SK-N-SH (cell line): ENCODE measurements around the gene FOXE3. TPM values are rescaled to one million over a fixed set of nuclear protein-coding genes. Genes with fewer than 3 reads are reported as not detected.

ENCODE experiments used
- CTCF ChIA-PET: fragments of 300-600, 350-600 bp; formaldehyde crosslinking; extraction: SDS; loops from one replicate; lab custom pipeline; 2021; lab: Yijun Ruan, JAX
- POLR2A ChIA-PET: fragments of 350-600 bp; sonication (Branson Sonifier 250); formaldehyde crosslinking; extraction: SDS; loops from one replicate; lab custom pipeline; 2020; ENCODE audit warnings: antibody characterized with exemption, inconsistent platforms; lab: Yijun Ruan, JAX
- DNase-seq: peaks from one replicate; pipeline ENCODE4 v3.0.0; 2012
- H2AFZ ChIP-seq: fragments of 200-600 bp; sonication (generic); 2 replicates; pipeline ENCODE4 v1.8.1; 2016; ENCODE audit warnings: antibody characterized with exemption, mild to moderate bottlenecking, low read depth
- H3F3A ChIP-seq: fragments of 200-600 bp; sonication (generic); replicated peaks from 2 replicates; pipeline ENCODE3; 2016; ENCODE audit warnings: antibody characterized with exemption, mild to moderate bottlenecking; ENCODE audit not compliant: insufficient read depth
- H3K27ac ChIP-seq, 2 experiments: fragments of 200-500 bp in 1 of 2; fragments of 200-600 bp in 1 of 2; sonication (Bioruptor generic) in 1 of 2; sonication (generic), shearing (Covaris generic) in 1 of 2; 2 replicates each; pipeline versions ENCODE4 v1.5.1 to v1.6.1; 2014 to 2016; ENCODE audit warnings: low read depth in 2 of 2, inconsistent platforms in 1 of 2, low read length in 1 of 2, mild to moderate bottlenecking in 1 of 2, mixed read lengths in 1 of 2
- H3K27me3 ChIP-seq: fragments of 200-600 bp; sonication (generic), shearing (Covaris generic); 2 replicates; pipeline ENCODE4 v1.6.1; 2016; ENCODE audit warnings: mixed run types; ENCODE audit not compliant: insufficient read depth
- H3K36me3 ChIP-seq, 2 experiments: fragments of 200-500 bp in 1 of 2; fragments of 200-600 bp in 1 of 2; sonication (Bioruptor generic) in 1 of 2; sonication (generic) in 1 of 2; replicated peaks in 1 of 2; 2 replicates each; pipeline versions ENCODE3 to v1.5.1; 2014 to 2016; ENCODE audit warnings: low read length in 1 of 2, mild to moderate bottlenecking in 1 of 2; ENCODE audit not compliant: insufficient read depth in 2 of 2, control insufficient read depth in 1 of 2
- H3K4me1 ChIP-seq, 2 experiments: fragments of 200-500 bp in 1 of 2; fragments of 200-600 bp in 1 of 2; sonication (Bioruptor generic) in 1 of 2; sonication (generic), shearing (Covaris generic) in 1 of 2; 2 replicates each; pipeline versions ENCODE4 v1.5.1 to v1.6.1; 2014 to 2016; ENCODE audit warnings: low read depth in 1 of 2, low read length in 1 of 2, mixed run types in 1 of 2; ENCODE audit not compliant: insufficient read depth in 2 of 2, control insufficient read depth in 1 of 2
- H3K4me2 ChIP-seq: fragments of 200-600 bp; sonication (generic), shearing (Covaris generic); 2 replicates; pipeline ENCODE4 v1.6.1; 2017; ENCODE audit warnings: mixed run types
- H3K4me3 ChIP-seq, 2 experiments: fragments of 200-500 bp in 1 of 2; fragments of 200-600 bp in 1 of 2; sonication (Bioruptor generic) in 1 of 2; sonication (generic), shearing (Covaris generic) in 1 of 2; 2 replicates each; pipeline versions ENCODE4 v1.5.1 to v1.8.1; 2014 to 2016; ENCODE audit warnings: low read depth in 2 of 2, inconsistent platforms in 1 of 2, low read length in 1 of 2, mild to moderate bottlenecking in 1 of 2, mixed read lengths in 1 of 2, moderate library complexity in 1 of 2
- H3K79me2 ChIP-seq: fragments of 200-600 bp; sonication (generic); 2 replicates; pipeline ENCODE4 v1.8.1; 2017; ENCODE audit warnings: mild to moderate bottlenecking; ENCODE audit not compliant: insufficient read depth
- H3K9ac ChIP-seq: fragments of 200-600 bp; sonication (generic); 2 replicates; pipeline ENCODE4 v1.6.1; 2017; ENCODE audit warnings: mixed run types
- H3K9me2 ChIP-seq: fragments of 200-600 bp; sonication (generic); 2 replicates; pipeline ENCODE4 v1.6.1; 2017; ENCODE audit warnings: mixed run types
- H3K9me3 ChIP-seq: fragments of 200-600 bp; sonication (generic); 2 replicates; pipeline ENCODE4 v1.6.1; 2017; ENCODE audit warnings: mixed run types, mild to moderate bottlenecking, moderate library complexity
- H4K20me1 ChIP-seq: fragments of 200-600 bp; sonication (generic); 2 replicates; pipeline ENCODE4 v1.6.1; 2017; ENCODE audit warnings: mild to moderate bottlenecking, mixed run types; ENCODE audit not compliant: insufficient read depth
- JUND ChIP-seq: IDR thresholded peaks from 2 replicates; pipeline ENCODE4 v1.4.0; 2012
- REST ChIP-seq: IDR thresholded peaks from 2 replicates; pipeline ENCODE4 v1.6.1; 2012; ENCODE audit warnings: mild to moderate bottlenecking, low read depth, low read length, moderate library complexity
- USF2 ChIP-seq: fragments of 150-350 bp; IDR thresholded peaks from 2 replicates; pipeline ENCODE4 v1.6.1; 2017; ENCODE audit warnings: antibody characterized with exemption, low read length, low read depth, borderline replicate concordance
- ZBTB33 ChIP-seq: IDR thresholded peaks from 2 replicates; pipeline ENCODE4 v1.4.0; 2012; ENCODE audit warnings: low read depth, borderline replicate concordance
- WGBS: methylation state at CpG from one replicate; pipeline ENCODE4 v1.1.6; 2017; ENCODE audit warnings: low lambda C conversion rate; 5-methylcytosine and 5-hydroxymethylcytosine counted together
- polyA plus RNA-seq, 3 experiments: library from polyadenylated mRNA; depleted of rRNA; stranded (reverse); fragments of >200 nt; gene quantifications; 2 replicates each; pipeline ENCODE4 v1.2.3, GENCODE V29; 2012

Gene FOXE3
- polyA plus RNA-seq, 1 of the 3 experiments (the other 2 are of a cell fraction) = not detected

GRCh38 chr1:47411436-47411835 lies 4.6 kb upstream of the FOXE3 start:
- DNase-seq = no peak
- H3K9me2 ChIP-seq = no peaks in the 10 kb centered on the region
- no peaks in the 10 kb centered on the region; a peak in 1 of 4 replicates for H3K4me1 ChIP-seq
- no peak overlapping the region for H3K9ac ChIP-seq
- no peaks in the 10 kb centered on the region for H3K36me3 ChIP-seq
- CTCF ChIA-PET = interaction anchor here (0.7 to 28.7 kb wide), 4 partner anchors 14 to 305 kb away, joined by 3 to 1422 read pairs (median 6); no protein-coding TSS in a partner anchor
- POLR2A ChIA-PET = no interaction called here
- 40% methylated on average over 2 of the region's 2 CpGs for WGBS
- no peaks in the 10 kb centered on the region for H3K9me3 ChIP-seq
- H3K27me3 ChIP-seq = peaks cover 15% of the 10 kb centered on the region
- no peaks in the 10 kb centered on the region for H3F3A ChIP-seq
- no peak for TF ChIP-seq JUND
- TF ChIP-seq ZBTB33 = no peak
- H3K4me3 ChIP-seq = no peak overlapping the region
- H3K4me2 ChIP-seq = no peak overlapping the region
- no peak overlapping the region for H3K27ac ChIP-seq
- no peak overlapping the region for H2AFZ ChIP-seq
- no peaks in the 10 kb centered on the region for H3K79me2 ChIP-seq
- H4K20me1 ChIP-seq = no peaks in the 10 kb centered on the region

GRCh38 chr1:47412437-47412836 lies 3.6 kb upstream of the FOXE3 start:
- Histone ChIP-seq H3K9me3 (no peaks in the 10 kb centered on the region), H3K79me2 (no peaks in the 10 kb centered on the region), H3K4me2 (no peak overlapping the region), H2AFZ (no peak overlapping the region), H3K36me3 (no peaks in the 10 kb centered on the region), H3K9ac (no peak overlapping the region), H3K9me2 (no peaks in the 10 kb centered on the region), H3K4me3 (no peak overlapping the region), H4K20me1 (no peaks in the 10 kb centered on the region), H3K4me1 (no peaks in the 10 kb centered on the region; a peak in 1 of 4 replicates), H3K27me3 (peaks cover 19% of the 10 kb centered on the region), H3K27ac (no peak overlapping the region), H3F3A (no peaks in the 10 kb centered on the region)
- DNase-seq = no peak
- WGBS = 84% methylated on average over 7 of the region's 14 CpGs
- ChIA-PET CTCF (interaction anchor here (0.9 to 28.7 kb wide), 5 partner anchors 10 to 649 kb away, joined by 3 to 1422 read pairs (median 7); no protein-coding TSS in a partner anchor), POLR2A (no interaction called here)
- no peak for TF ChIP-seq REST
- TF ChIP-seq USF2 = no peak
